ENCODE measurements around the gene RNF138. TPM values are rescaled to one million over a fixed set of nuclear protein-coding genes. Genes with fewer than 3 reads are reported as not detected.
A peak's percentile ranks its signal among the peaks of the same experiment; 100 is the strongest.
"Not testable (repeated sequence)": the region's sequence is repeated elsewhere in the genome, so short reads cannot be mapped to it uniquely, and the experiment has no call there.

The RNF138 gene
- total RNA-seq, 4 donors from 2014 or later: 4.9 to 23.7 (median 9.1) TPM

GRCh38 chr18:32157580-32157979 lies 65.9 kb downstream of the RNF138 start:
- in situ Hi-C loops (cut with MboI; ENCODE audit: low sequenced_read_pairs in 4 of 4) (loop anchor here in 2 of 4 donors (5.0 to 10.0 kb wide), 2 partner anchors 317 to 395 kb away; partner anchors contain the start of gene GAREM1 (in 1 of the 2)), intact Hi-C loops (cut with DNase I; ENCODE audit: low total_unique reads) (loop anchor here (10.0 kb wide), 1 partner anchor 117 kb away; no protein-coding TSS in a partner anchor)
- Histone ChIP-seq H3K36me3 (no peaks in the 10 kb centered on the region), H3K4me3 (no peak overlapping the region), H3K4me1 (no peaks in the 10 kb centered on the region), H3K27me3 (no peaks in the 10 kb centered on the region), H3K27ac (no peak overlapping the region), H3K9me3 (no peaks in the 10 kb centered on the region)
- DNase-seq: no peak
- TF ChIP-seq, protein P1, sequence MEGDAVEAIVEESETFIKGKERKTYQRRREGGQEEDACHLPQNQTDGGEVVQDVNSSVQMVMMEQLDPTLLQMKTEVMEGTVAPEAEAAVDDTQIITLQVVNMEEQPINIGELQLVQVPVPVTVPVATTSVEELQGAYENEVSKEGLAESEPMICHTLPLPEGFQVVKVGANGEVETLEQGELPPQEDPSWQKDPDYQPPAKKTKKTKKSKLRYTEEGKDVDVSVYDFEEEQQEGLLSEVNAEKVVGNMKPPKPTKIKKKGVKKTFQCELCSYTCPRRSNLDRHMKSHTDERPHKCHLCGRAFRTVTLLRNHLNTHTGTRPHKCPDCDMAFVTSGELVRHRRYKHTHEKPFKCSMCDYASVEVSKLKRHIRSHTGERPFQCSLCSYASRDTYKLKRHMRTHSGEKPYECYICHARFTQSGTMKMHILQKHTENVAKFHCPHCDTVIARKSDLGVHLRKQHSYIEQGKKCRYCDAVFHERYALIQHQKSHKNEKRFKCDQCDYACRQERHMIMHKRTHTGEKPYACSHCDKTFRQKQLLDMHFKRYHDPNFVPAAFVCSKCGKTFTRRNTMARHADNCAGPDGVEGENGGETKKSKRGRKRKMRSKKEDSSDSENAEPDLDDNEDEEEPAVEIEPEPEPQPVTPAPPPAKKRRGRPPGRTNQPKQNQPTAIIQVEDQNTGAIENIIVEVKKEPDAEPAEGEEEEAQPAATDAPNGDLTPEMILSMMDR (IDR thresholded peaks at IDR 0.05 in 4 of 5, conservative IDR thresholded peaks at IDR 0.05 in 1 of 5): no peak
- TF ChIP-seq POLR2A (IDR thresholded peaks at IDR 0.05): no peak
- no peak for ATAC-seq

- peak; percentile 98 for ATAC-seq
- Histone ChIP-seq H3K9me3 (no peaks in the 10 kb centered on the region), H3K4me1 (no peaks in the 10 kb centered on the region), H3K4me3 (peak overlapping the region in 3 of 4 donors; percentile 34 to 42 (median 34)), H3K27me3 (no peaks in the 10 kb centered on the region), H3K27ac (no peak overlapping the region), H3K36me3 (no peaks in the 10 kb centered on the region)
- no peak for TF ChIP-seq POLR2A (IDR thresholded peaks at IDR 0.05)
- TF ChIP-seq, protein P1 (IDR thresholded peaks at IDR 0.05 in 4 of 5, conservative IDR thresholded peaks at IDR 0.05 in 1 of 5): peak; percentile 73 to 86 (median 81)
- intact Hi-C loops (cut with DNase I; ENCODE audit: low total_unique reads): loop anchor here (1.0 to 10.0 kb wide), 3 partner anchors 117 to 394 kb away; partner anchors contain the start of gene GAREM1
- peak; percentile 61 to 62 for DNase-seq
- in situ Hi-C loops (cut with MboI; ENCODE audit: low sequenced_read_pairs in 4 of 4): loop anchor here in 2 of 4 donors (5.0 to 10.0 kb wide), 2 partner anchors 317 to 394 kb away; partner anchors contain the start of gene GAREM1 (in 1 of the 2)
Observed at GRCh38 chr18:32158108-32158624, 66.5 kb downstream of the RNF138 start.

- not testable (repeated sequence) for H3K4me1 ChIP-seq, H3K27ac ChIP-seq, DNase-seq, H3K27me3 ChIP-seq, H3K9me3 ChIP-seq, H3K36me3 ChIP-seq
- peak in 1 of 2 donors; percentile 17 for ATAC-seq
- H3K4me3 ChIP-seq: peak overlapping the region in 3 of 4 donors; percentile 34 to 42 (median 34)
- in situ Hi-C loops (cut with MboI; ENCODE audit: low sequenced_read_pairs in 4 of 4): loop anchor here in 2 of 4 donors (5.0 to 10.0 kb wide), 2 partner anchors 316 to 394 kb away; partner anchors contain the start of gene GAREM1 (in 1 of the 2)
- intact Hi-C loops (cut with DNase I; ENCODE audit: low total_unique reads): loop anchor here (1.0 to 10.0 kb wide), 3 partner anchors 116 to 394 kb away; partner anchors contain the start of gene GAREM1
Observed at GRCh38 chr18:32158631-32159030, 67.0 kb downstream of the RNF138 start.

- TF ChIP-seq, protein P1 (IDR thresholded peaks at IDR 0.05 in 4 of 5, conservative IDR thresholded peaks at IDR 0.05 in 1 of 5): no peak
- TF ChIP-seq POLR2A (IDR thresholded peaks at IDR 0.05): no peak
- ATAC-seq (no peak), DNase-seq (no peak)
- no peaks in the 10 kb centered on the region for H3K9me3 ChIP-seq
- no peaks in the 10 kb centered on the region for H3K27me3 ChIP-seq
- in situ Hi-C loops (cut with MboI; ENCODE audit: low sequenced_read_pairs in 4 of 4): loop anchor here in 3 of 4 donors (5.0 to 10.0 kb wide), 2 partner anchors 314 to 392 kb away; partner anchors contain the start of gene GAREM1 (in 1 of the 3)
- intact Hi-C loops (cut with DNase I; ENCODE audit: low total_unique reads): no loop called here
- H3K4me1 ChIP-seq: no peaks in the 10 kb centered on the region
- H3K27ac ChIP-seq: no peak overlapping the region
- H3K36me3 ChIP-seq: no peaks in the 10 kb centered on the region
- no peak overlapping the region for H3K4me3 ChIP-seq
Observed at GRCh38 chr18:32160547-32160946, 68.9 kb downstream of the RNF138 start.

DNA sequence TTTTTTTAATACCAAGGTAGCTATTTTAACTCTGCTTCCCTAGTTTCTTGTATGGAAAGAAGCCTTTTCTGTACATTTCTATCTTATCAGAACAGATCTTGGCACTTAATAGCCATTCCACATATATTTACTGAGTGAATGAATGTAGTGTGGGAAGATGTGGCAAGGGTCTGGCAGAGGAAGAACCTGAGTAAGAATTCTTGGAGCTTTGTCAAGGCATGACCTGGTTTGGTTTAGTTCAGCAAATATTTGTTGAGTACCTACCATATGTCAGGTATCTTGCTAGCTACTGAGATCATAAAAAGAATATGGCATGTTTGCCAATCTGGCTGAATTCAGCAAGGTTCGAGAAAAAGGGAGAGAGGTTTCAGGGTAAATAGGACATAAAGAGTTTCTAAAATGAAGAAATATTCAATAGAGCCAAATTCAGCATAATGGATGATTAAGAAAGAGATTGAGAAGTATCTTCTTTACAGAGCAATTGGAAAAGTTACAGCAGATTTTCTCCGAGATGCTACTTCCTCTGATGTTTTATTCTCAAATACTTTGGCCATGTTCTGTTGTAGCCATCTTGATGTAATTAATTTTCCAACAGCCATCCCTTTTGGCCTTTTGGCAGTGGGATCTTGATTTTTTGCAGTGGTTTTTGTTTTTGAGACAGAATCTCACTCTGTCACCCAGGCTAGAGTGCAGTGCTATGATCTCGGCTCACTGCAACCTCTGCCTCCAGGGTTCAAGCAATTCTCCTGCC lies 76.5 kb downstream of the RNF138 start:
- Histone ChIP-seq H3K36me3 (no peaks in the 10 kb centered on the region), H3K4me1 (no peaks in the 10 kb centered on the region), H3K9me3 (no peaks in the 10 kb centered on the region), H3K27ac (no peak overlapping the region), H3K4me3 (no peak overlapping the region), H3K27me3 (no peaks in the 10 kb centered on the region)
- DNase-seq (no peak), ATAC-seq (no peak)
- in situ Hi-C loops (cut with MboI; ENCODE audit: low sequenced_read_pairs in 4 of 4): loop anchor here in 1 of 4 donors (10.0 kb wide), 1 partner anchor 307 kb away; the partner anchor contains the start of gene GAREM1
- no peak for TF ChIP-seq POLR2A (IDR thresholded peaks at IDR 0.05)
- TF ChIP-seq, protein P1 (IDR thresholded peaks at IDR 0.05 in 4 of 5, conservative IDR thresholded peaks at IDR 0.05 in 1 of 5): no peak
- intact Hi-C loops (cut with DNase I; ENCODE audit: low total_unique reads): no loop called here

All from gastrocnemius medialis (tissue), 4 donors.